HUDEP-2 (cell line): Measurements from ENCODE around the gene CHST5.
"Not testable (repeated sequence)": the region's sequence is repeated elsewhere in the genome, so short reads cannot be mapped to it uniquely, and the experiment has no call there.

ENCODE experiments used
- DNase-seq, 76 experiments: peaks; one replicate each; lab custom pipeline; 2025; ENCODE audit not compliant: unreplicated experiment in 76 of 76; lab: John Stamatoyannopoulos, UW

Gene CHST5

DNA sequence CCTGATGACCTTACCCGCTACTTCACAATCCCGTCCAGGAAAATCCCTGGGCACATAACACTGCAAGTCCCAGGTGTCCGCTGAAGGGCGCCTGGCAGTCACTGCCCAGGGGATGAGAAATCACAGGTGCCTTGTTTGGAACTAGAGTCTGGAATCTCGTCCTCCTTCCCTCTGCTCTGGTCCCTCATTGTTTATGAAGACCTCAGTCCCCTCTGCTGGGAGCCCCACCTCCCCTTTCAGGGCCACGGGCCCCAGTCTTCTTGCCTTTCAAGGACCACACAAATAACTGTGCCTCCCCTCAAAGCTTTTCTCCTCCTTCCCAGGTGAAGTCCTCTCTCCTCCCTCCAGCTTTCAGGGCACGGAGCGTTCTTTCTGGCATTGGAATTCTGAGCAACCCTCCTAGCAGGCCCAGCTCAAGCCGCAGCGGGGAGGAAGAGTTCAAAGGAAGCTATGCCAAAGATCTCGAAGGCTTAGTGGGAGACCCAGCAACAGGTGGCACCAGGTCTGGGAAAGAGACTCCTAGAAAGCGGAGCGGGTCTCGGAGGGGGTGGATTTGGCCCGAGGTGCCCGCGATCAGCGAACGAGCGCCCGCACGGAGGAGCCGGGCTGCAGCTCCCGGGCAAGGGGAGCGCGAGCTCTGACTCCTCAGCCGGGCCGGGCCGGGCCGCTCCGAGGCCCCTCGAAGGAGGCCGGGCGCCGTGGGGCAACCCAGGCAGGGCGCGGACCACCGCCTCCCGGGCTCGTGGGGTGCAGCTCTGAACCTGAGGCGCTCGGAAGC, 19.5 kb downstream of the CHST5 start:
- peak in 1 of 76 experiments; percentile 16 for DNase-seq

- no peak for DNase-seq
These were observed 21.6 kb downstream of the CHST5 start for GRCh38 chr16:75514296-75514695.

- no peak for DNase-seq
These were observed 29.3 kb downstream of the CHST5 start for GRCh38 chr16:75506574-75506973.

DNA sequence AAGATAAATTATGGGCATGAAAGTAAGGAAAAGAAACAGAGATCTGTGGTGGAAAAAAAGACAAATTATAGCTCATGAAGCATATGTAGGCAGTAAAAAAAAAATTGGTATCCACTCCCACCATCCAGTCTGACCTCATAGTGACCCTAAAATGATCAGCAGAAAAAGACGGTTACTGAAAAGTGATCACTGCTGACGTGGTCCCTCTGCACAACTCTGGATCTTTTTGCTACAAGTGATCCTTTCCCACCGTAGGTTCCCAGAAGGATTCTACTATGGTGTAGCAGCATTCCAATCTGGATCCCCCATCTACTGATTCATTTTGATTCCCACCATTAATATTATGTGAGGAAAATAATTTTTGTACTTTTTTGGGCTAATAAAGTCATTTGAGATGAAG, 29.8 kb downstream of the CHST5 start:
- no peak for DNase-seq

DNA sequence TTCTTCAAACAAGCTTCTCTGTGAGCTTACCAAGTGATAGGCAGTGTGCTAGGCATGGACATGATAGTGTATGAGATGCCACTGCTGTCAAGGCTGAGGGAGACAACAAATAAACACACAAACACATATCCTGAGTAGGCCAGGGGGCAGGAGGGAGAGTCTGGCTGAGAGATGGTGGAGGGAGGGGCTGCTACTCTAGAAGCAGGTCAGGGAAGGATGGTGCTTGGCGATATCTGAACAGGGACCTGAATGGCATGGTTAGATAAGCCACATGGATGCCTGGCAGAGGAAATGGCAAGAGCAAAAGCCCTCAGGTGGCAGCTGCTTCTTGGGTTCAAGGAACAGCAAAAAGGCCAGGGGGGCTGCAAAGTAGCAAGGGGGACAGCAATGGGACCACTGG, 32.1 kb downstream of the CHST5 start:
- peak in 67 of 76 experiments; percentile 8 to 86 (median 53) for DNase-seq

GRCh38 chr16:75502916-75503605, 32.8 kb downstream of the CHST5 start:
- no peak for DNase-seq

GRCh38 chr16:75501820-75502219, 34.1 kb downstream of the CHST5 start:
- not testable (repeated sequence) for DNase-seq

DNA sequence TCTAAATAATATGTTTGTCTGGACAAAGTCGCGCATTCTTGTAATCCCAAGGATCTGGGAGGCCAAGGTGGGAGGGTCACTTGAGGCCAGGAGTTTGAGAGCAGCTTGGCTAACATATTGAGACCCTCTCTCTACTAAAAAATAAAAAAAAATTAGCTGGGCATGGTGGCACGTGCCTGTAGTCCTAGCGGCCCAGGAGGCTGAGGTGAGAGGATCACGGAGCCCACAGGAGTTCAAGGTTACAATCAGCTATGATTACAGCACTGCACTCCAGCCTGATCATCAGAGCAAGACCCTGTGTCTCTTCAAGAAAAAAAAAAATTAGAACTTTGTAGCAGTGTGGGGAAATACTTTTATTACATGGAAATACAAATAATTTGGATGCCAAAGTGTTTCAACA, 34.5 kb downstream of the CHST5 start:
- no peak for DNase-seq

- DNase-seq: peak in 35 of 76 experiments; percentile 6 to 54 (median 22)
These were observed 37.1 kb downstream of the CHST5 start for GRCh38 chr16:75498605-75499322.

- DNase-seq: no peak
These were observed 38.4 kb downstream of the CHST5 start for GRCh38 chr16:75497558-75497957.

DNA sequence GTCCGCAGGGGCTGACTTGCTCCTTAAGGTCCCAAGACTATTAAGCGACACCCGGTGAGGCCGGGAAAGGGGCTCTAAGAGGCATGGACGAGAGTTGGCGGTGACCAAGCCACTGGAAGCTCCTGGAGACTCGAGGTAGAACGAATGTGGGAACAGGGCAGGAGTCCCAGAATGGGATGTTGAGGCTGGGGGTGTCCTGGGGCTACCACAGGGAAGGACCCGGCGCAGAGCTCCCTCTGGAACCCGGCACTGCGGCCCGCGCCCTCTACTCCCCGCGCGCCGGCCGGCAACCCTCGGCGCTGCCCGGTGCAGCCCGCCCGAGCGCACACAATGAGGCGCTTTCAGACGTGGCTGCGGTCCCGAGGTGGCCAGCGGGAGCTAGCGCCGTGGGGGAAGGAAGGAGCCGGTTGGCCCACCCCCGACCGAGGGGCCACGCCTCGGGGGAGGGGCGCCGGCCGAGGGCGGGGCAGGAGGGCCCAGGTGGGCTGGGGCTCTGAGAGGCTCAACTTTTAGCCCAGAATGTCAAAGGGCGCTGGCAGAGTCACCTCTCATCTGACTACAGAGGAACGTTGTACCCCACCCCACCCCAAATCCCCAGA, 40.7 kb downstream of the CHST5 start, which contains the start of gene CHST6:
Gene CHST6, minus strand, starts transcription at position 366 of the 599 bp plus-strand sequence. CDS start 15,613 bp downstream, outside the sequence.
- no peak for DNase-seq

GRCh38 chr16:75494661-75495075, 41.2 kb downstream of the CHST5 start:
- DNase-seq: no peak

- DNase-seq: no peak
These were observed 41.7 kb downstream of the CHST5 start for GRCh38 chr16:75494184-75494583.

DNA sequence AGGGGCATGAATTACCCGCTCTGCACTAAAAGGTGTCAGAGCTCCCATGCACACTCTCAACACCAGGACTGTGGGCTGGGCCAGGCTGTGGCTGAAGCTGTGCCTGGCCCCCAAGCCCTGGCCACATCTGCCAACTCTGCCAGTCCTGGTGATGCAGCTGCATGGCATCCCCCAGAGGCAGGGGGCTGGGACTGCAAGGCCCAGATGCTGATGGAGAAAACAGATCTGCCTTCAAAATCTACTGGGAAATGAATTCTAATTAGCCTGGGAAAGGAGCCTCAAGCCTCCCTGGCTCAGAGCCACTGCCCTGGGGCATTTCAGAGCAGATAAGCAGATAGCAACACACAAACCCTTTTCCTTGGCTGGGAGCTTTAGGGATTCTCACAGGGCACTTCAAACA, 44.0 kb downstream of the CHST5 start:
- peak in 12 of 76 experiments; percentile 2 to 23 (median 7) for DNase-seq

GRCh38 chr16:75488322-75488721, 47.6 kb downstream of the CHST5 start:
- DNase-seq: no peak

- DNase-seq: no peak
These were observed 49.1 kb downstream of the CHST5 start for GRCh38 chr16:75486676-75487313.

- no peak for DNase-seq
These were observed 49.8 kb downstream of the CHST5 start for GRCh38 chr16:75486014-75486675.

- DNase-seq: no peak
These were observed 50.5 kb downstream of the CHST5 start for GRCh38 chr16:75485230-75486013.

DNA sequence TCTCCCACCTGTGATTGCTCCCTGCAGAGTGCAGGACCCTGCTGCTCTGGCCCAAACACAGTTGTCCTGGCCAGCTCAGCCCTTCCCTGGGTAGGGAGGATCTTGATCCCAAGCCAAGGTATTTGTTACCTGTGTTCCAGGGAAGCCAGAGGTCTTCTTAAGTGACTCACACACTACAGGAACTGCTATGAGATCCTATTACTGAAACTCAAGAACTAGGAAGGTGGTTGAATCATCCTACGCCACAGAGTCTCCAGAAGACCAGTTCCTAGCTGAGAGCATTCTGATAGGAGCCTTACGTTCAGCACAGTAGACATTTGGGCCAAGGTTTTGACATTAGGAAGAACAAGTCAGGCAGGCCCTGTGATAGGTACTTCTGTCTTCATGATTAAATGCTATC, 52.7 kb downstream of the CHST5 start:
- no peak for DNase-seq
